ENCODE measurements around the gene SVIL.
A peak's percentile ranks its signal among the peaks of the same experiment; 100 is the strongest.
"Not testable (repeated sequence)": the region's sequence is repeated elsewhere in the genome, so short reads cannot be mapped to it uniquely, and the experiment has no call there.

SVIL gene

GRCh38 chr10:29574212-29575097 lies 60.3 kb downstream of the SVIL start:
- DNase-seq (ENCODE audit: low read depth) = not testable (repeated sequence)

DNA sequence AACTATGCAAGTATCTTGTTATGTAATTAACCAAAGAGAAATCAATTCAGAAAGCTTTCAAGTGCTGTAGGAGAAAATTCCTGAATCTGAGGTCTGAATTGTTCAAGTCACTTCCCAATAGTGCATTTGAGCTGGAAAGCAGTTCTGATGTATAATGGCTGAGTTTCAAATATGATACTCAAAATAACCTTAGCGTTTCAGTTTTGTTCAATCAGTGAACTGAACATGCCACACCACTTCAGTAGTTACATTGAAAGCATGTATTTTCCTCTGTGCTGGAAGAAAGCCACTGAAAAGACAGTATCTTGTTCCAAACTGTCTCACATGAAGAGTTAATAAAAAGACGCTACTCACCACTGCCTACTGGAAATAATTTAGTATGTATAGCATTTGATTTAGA lies 64.5 kb downstream of the SVIL start:
- DNase-seq (ENCODE audit: low read depth) = not testable (repeated sequence)

DNA sequence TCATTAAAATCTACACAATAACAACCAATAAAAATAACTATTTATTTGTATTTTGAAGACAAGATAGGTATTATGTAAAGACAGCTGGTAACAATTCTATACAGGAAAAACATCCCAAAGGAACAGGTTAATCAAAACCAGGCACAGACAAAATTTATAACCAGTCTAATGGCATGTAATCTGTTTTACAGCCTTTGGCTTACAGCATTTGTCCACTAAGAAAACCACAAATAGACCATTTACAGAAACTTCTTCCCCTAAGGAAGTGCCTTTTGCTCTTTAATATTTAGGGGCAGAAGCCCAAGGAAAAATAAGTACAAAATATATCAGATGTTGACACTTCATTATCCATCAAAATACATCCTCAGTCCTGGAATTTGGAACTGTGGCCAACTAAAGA lies 65.0 kb downstream of the SVIL start:
- no peak for DNase-seq (ENCODE audit: low read depth)

GRCh38 chr10:29567003-29567402 lies 67.8 kb downstream of the SVIL start:
- DNase-seq (ENCODE audit: low read depth) = no peak

DNA sequence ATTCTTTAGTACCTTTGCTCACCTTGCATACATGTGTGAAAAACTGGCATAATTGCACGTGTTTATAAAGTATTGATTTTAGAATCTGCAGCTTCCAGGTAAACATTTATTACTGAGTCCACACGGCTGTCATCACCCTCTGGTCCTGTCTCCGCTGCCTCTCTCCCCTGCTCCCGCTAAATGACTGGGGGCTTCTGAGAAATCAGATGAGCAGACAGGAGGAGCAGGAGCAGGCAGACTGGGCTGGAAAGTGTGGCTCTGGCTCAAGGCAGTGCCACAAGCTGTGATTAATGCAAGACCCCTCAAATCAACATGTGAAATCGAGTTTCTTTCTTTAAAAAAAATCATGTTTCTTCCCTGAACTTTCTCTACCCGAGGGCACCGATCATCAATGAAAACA lies 68.6 kb downstream of the SVIL start:
- not testable (repeated sequence) for DNase-seq (ENCODE audit: low read depth)

DNA sequence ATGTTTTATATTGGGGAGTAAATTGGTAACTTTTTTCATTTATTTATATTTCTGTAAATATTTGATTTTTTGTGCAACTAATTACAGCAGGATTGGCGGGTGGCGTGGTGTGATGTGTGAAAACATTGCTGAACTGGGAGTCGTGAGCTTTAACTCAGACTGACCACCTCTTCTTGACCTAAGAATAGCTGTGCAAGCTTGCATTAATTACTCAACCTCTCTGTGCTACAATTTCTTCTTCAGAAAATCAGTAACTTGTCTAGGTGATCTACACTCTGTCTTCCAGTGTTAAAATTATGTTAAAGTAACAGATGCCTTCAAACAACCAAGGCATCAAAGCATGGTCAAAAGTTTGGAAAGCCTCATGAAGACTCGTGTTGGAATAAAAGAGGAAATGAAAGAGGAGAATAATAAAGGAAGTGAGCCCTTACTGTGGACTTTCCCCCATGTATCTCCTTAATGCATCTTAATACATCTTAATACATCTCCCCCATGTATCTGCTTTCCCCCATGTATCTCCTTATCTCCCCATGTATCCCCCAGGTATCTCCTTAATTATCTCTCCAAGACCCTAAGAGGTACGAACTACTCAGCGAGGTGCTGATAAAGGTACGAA lies 71.2 kb downstream of the SVIL start:
- no peak for DNase-seq (ENCODE audit: low read depth)

DNA sequence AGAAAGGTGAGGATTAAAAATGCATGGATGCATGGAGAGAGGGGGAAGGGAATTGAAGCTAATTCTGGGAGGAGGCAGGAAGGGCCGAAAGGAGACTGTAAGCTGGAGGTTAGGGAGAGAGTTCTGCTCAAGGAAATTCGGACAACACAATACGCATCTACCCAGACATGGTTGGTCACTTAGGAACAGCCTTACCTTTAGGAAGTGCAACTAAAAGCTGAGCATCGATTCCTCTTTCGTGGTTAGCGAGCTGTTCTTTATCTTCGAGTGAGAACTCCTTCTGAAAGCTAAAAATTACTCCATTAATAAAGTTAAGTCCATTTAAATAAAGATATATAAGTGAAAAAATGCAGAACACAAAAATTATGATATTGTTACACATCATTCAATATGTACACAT lies 71.8 kb downstream of the SVIL start:
- DNase-seq (ENCODE audit: low read depth) = not testable (repeated sequence)

GRCh38 chr10:29559996-29560395 lies 74.8 kb downstream of the SVIL start:
- DNase-seq (ENCODE audit: low read depth) = no peak

- DNase-seq (ENCODE audit: low read depth) = no peak
Measured at GRCh38 chr10:29557665-29558064, 77.1 kb downstream of the SVIL start.

GRCh38 chr10:29555746-29556481 lies 78.9 kb downstream of the SVIL start:
- DNase-seq (ENCODE audit: low read depth) = no peak

DNA sequence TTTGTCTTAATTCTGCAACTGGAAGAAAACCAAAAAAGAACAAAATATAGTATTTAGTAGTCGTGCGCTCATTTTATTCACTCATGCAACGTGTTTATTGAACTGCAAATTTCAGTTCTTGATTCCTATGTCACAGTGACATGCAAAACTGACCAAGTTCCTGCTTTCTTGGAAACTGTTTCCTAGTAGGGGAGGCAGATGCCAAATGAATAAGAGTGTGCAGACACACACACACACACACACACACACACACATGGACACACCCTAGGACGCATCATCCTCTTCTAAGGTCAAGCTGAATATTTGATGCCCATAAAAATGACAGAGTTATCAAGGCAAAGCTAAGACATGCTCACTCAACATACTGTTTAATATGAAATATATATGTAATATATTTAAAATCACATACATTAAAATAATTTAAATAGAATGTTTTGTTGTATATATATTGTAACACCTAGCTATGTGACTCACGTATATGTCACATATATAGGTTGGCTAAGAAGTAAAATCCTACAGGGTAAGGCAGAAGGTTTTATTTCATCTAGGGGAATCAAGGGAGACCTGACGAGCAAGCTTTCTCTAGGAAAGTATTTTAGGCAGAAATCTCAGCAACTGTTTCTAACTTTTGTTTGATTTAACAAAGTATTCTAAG lies 79.6 kb downstream of the SVIL start:
- no peak for DNase-seq (ENCODE audit: low read depth)

DNA sequence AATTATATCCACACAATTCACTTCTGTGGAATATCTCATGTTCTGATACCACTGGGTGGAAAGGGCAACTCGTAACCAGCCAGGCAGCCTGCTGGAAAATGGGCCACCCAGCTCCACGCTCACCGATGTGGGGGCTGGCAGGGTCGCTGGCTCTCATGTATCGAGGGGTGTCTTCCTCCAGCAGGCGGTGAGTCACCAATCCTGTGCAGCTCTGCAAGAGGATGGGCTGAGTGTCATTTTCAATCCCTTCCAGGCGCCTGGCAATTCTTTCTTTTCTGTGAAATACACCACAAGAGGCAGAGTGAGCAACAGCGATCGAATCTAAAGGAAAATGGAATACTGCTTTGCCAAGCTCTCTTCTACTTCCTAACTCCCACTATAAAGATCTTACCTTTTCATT lies 80.1 kb downstream of the SVIL start:
- peak; percentile 11 for DNase-seq (ENCODE audit: low read depth)

GRCh38 chr10:29553544-29554250 lies 81.1 kb downstream of the SVIL start:
- DNase-seq (ENCODE audit: low read depth) = no peak

GRCh38 chr10:29553116-29553515 lies 81.7 kb downstream of the SVIL start:
- not testable (repeated sequence) for DNase-seq (ENCODE audit: low read depth)

GRCh38 chr10:29549493-29549892 lies 85.3 kb downstream of the SVIL start:
- not testable (repeated sequence) for DNase-seq (ENCODE audit: low read depth)

DNA sequence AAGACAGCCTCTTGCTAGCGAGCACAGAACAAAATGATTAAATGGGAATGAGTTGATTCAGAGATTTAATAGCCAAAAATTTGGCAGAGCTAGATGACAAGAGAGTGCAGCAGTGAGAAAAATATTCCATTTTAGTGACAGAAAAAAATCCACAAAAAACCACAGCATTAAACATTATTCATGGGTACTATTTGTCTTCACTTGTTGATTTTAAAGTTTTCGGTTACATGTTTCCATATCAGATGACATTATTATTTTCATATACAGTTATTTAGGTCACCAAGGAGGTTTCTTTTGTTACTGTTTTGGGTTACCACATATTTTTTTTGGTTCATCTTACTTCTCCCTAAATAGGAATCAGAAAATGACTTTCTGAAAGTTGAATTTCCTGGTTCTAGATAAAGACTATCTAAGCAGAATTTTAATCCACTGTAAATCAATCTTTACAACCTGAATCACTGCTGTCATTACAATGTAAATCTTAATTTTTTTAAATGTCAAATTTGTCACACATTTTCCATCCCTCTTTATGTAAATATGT lies 87.9 kb downstream of the SVIL start:
- DNase-seq (ENCODE audit: low read depth) = no peak

GRCh38 chr10:29545122-29545521 lies 89.6 kb downstream of the SVIL start:
- DNase-seq (ENCODE audit: low read depth) = no peak

DNA sequence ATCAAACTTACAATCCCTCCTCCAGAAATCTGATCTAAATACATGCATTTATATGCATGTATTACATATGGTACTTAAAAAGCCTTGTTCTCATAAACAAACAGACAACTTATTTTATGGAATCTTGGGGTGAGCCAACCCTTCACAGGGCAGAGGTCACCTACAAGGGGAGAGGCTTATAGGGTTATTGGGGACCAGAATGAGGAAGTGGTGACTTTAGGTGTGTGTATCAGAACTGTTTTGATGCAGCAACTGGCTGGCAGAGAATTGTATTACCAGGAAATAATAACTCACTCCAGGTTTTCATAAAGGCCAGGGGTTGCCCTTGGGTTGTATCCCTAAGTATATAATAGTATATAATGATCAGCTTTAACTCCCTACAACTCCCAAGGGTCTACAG lies 91.1 kb downstream of the SVIL start:
- DNase-seq (ENCODE audit: low read depth) = no peak

DNA sequence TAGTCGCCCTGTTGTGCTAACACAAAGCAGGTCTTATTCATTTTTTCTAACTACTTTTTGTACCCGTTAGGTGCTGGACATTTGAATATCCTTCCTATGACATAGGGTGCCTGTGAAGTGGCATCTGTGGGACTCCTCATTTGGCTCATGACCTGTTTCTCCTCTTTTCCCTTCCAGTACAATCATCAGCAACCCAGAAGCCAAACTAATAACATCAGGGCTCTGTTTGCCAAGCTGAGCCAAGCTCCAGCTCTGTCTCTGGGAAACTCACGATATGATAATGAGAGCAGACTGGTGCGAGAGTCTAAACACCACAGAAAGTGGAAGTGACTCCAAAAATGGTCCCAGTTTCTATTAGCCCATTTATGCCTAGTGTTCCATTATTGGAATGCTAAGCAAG lies 92.0 kb downstream of the SVIL start:
- DNase-seq (ENCODE audit: low read depth) = no peak

- no peak for DNase-seq (ENCODE audit: low read depth)
Measured at GRCh38 chr10:29541422-29542210, 93.2 kb downstream of the SVIL start.

- no peak for DNase-seq (ENCODE audit: low read depth)
Measured at GRCh38 chr10:29540016-29540415, 94.8 kb downstream of the SVIL start.

Measured in non-pigmented ciliary epithelial cell (primary cell).